ENCODE measurements around the gene NELFCD.

NELFCD gene

GRCh38 chr20:59000326-59000725, 19.3 kb downstream of the NELFCD start:
- H3K4me3 ChIP-seq (ENCODE audit: low read depth, low read length) = no peak overlapping the region
- H3K36me3 ChIP-seq (ENCODE audit: control insufficient read depth, insufficient read depth, low read length) = no peaks in the 10 kb centered on the region
- no peak overlapping the region for H2AFZ ChIP-seq
- H3K4me2 ChIP-seq (ENCODE audit: low read length) = no peak overlapping the region
- H3K4me1 ChIP-seq = peaks cover 6% of the 10 kb centered on the region
- no peak overlapping the region for H3K9ac ChIP-seq
- peaks cover 4% of the 10 kb centered on the region for H3K79me2 ChIP-seq
- no peaks in the 10 kb centered on the region for H3K9me3 ChIP-seq (ENCODE audit: control insufficient read depth, low read length)
- no peak overlapping the region for H3K27ac ChIP-seq
- H3K27me3 ChIP-seq (ENCODE audit: control insufficient read depth, insufficient read depth, low read length) = no peaks in the 10 kb centered on the region
- no peak for TF ChIP-seq CTCF (IDR thresholded peaks at IDR 0.05)

- Histone ChIP-seq H3K4me1 (peaks cover 14% of the 10 kb centered on the region), H3K27me3 (ENCODE audit: control insufficient read depth, insufficient read depth, low read length) (no peaks in the 10 kb centered on the region), H3K4me2 (ENCODE audit: low read length) (no peak overlapping the region), H3K4me3 (ENCODE audit: low read depth, low read length) (no peak overlapping the region), H3K9me3 (ENCODE audit: control insufficient read depth, low read length) (no peaks in the 10 kb centered on the region), H3K27ac (no peak overlapping the region), H2AFZ (no peak overlapping the region), H3K36me3 (ENCODE audit: control insufficient read depth, insufficient read depth, low read length) (no peaks in the 10 kb centered on the region), H3K79me2 (peaks cover 11% of the 10 kb centered on the region), H3K9ac (no peak overlapping the region)
- TF ChIP-seq CTCF (IDR thresholded peaks at IDR 0.05) = no peak
Observed at GRCh38 chr20:59001068-59001448, 20.0 kb downstream of the NELFCD start.

- peaks cover 12% of the 10 kb centered on the region for H3K79me2 ChIP-seq
- TF ChIP-seq CTCF (IDR thresholded peaks at IDR 0.05) = no peak
Observed at GRCh38 chr20:59001449-59002171, 20.6 kb downstream of the NELFCD start.

GRCh38 chr20:59002388-59002787, 21.3 kb downstream of the NELFCD start:
- TF ChIP-seq CTCF (IDR thresholded peaks at IDR 0.05) = no peak
- no peak overlapping the region for H3K4me2 ChIP-seq (ENCODE audit: low read length)
- H3K79me2 ChIP-seq = peaks cover 12% of the 10 kb centered on the region
- no peak overlapping the region for H2AFZ ChIP-seq
- H3K9me3 ChIP-seq (ENCODE audit: control insufficient read depth, low read length) = no peaks in the 10 kb centered on the region
- H3K9ac ChIP-seq = no peak overlapping the region
- peaks cover 15% of the 10 kb centered on the region for H3K4me1 ChIP-seq
- H3K27me3 ChIP-seq (ENCODE audit: control insufficient read depth, insufficient read depth, low read length) = no peaks in the 10 kb centered on the region
- H3K27ac ChIP-seq = no peak overlapping the region
- no peak overlapping the region for H3K4me3 ChIP-seq (ENCODE audit: low read depth, low read length)
- H3K36me3 ChIP-seq (ENCODE audit: control insufficient read depth, insufficient read depth, low read length) = no peaks in the 10 kb centered on the region

More at GRCh38 chr20:59001449-59002171, 20.6 kb downstream of the NELFCD start:
- H3K36me3 ChIP-seq (ENCODE audit: control insufficient read depth, insufficient read depth, low read length) = no peaks in the 10 kb centered on the region
- peaks cover 15% of the 10 kb centered on the region for H3K4me1 ChIP-seq
- no peaks in the 10 kb centered on the region for H3K9me3 ChIP-seq (ENCODE audit: control insufficient read depth, low read length)
- H3K4me2 ChIP-seq (ENCODE audit: low read length) = no peak overlapping the region
- no peak overlapping the region for H2AFZ ChIP-seq
- no peaks in the 10 kb centered on the region for H3K27me3 ChIP-seq (ENCODE audit: control insufficient read depth, insufficient read depth, low read length)
- H3K9ac ChIP-seq = no peak overlapping the region
- H3K27ac ChIP-seq = no peak overlapping the region
- no peak overlapping the region for H3K4me3 ChIP-seq (ENCODE audit: low read depth, low read length)

- no peak overlapping the region for H3K27ac ChIP-seq
- no peaks in the 10 kb centered on the region for H3K9me3 ChIP-seq (ENCODE audit: control insufficient read depth, low read length)
- no peak overlapping the region for H3K9ac ChIP-seq
- H3K4me3 ChIP-seq (ENCODE audit: low read depth, low read length) = no peak overlapping the region
- H3K27me3 ChIP-seq (ENCODE audit: control insufficient read depth, insufficient read depth, low read length) = no peaks in the 10 kb centered on the region
- peaks cover 17% of the 10 kb centered on the region for H3K4me1 ChIP-seq
- TF ChIP-seq CTCF (IDR thresholded peaks at IDR 0.05) = no peak
- no peak overlapping the region for H2AFZ ChIP-seq
- peaks cover 12% of the 10 kb centered on the region for H3K79me2 ChIP-seq
- H3K4me2 ChIP-seq (ENCODE audit: low read length) = no peak overlapping the region
- H3K36me3 ChIP-seq (ENCODE audit: control insufficient read depth, insufficient read depth, low read length) = no peaks in the 10 kb centered on the region
Observed at GRCh38 chr20:59002874-59003399, 21.9 kb downstream of the NELFCD start.
